K562 (cell line): ENCODE results near the gene HMGN1. TPM values are rescaled to one million over a fixed set of nuclear protein-coding genes. Genes with fewer than 3 reads are reported as not detected.
A peak's percentile ranks its signal among the peaks of the same experiment; 100 is the strongest.

ENCODE experiments used
- ATAC-seq: fragments of 200-7000 bp; cut with Tn5 transposase; 3 replicates; pipeline ENCODE4 v1.9.1; 2020; ENCODE audit warnings: moderate library complexity
- BruUV-seq: library from RNA; stranded (reverse); fragments of 400-500 nt; replicated peaks from 2 replicates; lab custom pipeline; 2021; lab: Mats Ljungman, UMichigan
- CTCF ChIA-PET: fragments of 300-600 bp; formaldehyde crosslinking; extraction: SDS; loops from one replicate; lab custom pipeline; 2021; ENCODE audit warnings: low intra/inter-chr PET ratio; lab: Yijun Ruan, JAX
- POLR2A ChIA-PET: fragments of 300-600, 350-650 bp; sonication (Branson Sonifier 250); formaldehyde crosslinking; extraction: SDS; loops from one replicate; lab custom pipeline; 2021; ENCODE audit warnings: antibody characterized with exemption, inconsistent platforms; lab: Yijun Ruan, JAX
- DNase-seq, 4 experiments: peaks; one replicate each; pipeline versions ENCODE4 v3.0.0 to v3.0.0-alpha.2; 2011 to 2018; ENCODE audit warnings: low spot score in 3 of 4, mixed read lengths in 3 of 4; ENCODE audit errors: extremely low read depth in 1 of 4
- FAIRE-seq: peaks from 2 replicates; lab custom pipeline; 2011; peaks lifted over from hg19 to GRCh38; lab: Jason Lieb, UNC
- H2AFZ ChIP-seq: 2 replicates; pipeline ENCODE4 v1.6.0; 2011; ENCODE audit warnings: low read depth, low read length, control low read depth, inconsistent platforms
- H3K27ac ChIP-seq: fragments of 200-600 bp; 3 replicates; pipeline ENCODE4 v1.8.0; 2011; ENCODE audit warnings: low read depth, mild to moderate bottlenecking, control low read depth, inconsistent platforms, low read length, moderate library complexity, mixed read lengths; ENCODE audit errors: extremely low read depth
- H3K27me3 ChIP-seq, 2 experiments: fragments of 300-600 bp in 1 of 2; 2 replicates in 1 of 2; 3 replicates in 1 of 2; pipeline versions ENCODE4 v1.6.0 to v1.8.0; 2011; ENCODE audit warnings: inconsistent platforms in 2 of 2, low read length in 2 of 2, mild to moderate bottlenecking in 1 of 2, mixed read lengths in 1 of 2, moderate library complexity in 1 of 2; ENCODE audit not compliant: control insufficient read depth in 2 of 2, insufficient read depth in 2 of 2
- H3K36me3 ChIP-seq: fragments of 300-600 bp; 3 replicates; pipeline ENCODE4 v1.8.0; 2011; ENCODE audit warnings: mild to moderate bottlenecking, low read length, inconsistent platforms; ENCODE audit not compliant: control insufficient read depth, insufficient read depth
- H3K4me1 ChIP-seq, 2 experiments: fragments of 200-600 bp in 1 of 2; replicated peaks in 1 of 2; 2 replicates in 1 of 2; 3 replicates in 1 of 2; pipeline versions ENCODE4 v1.5.1 to v1.8.0; 2011; ENCODE audit warnings: inconsistent platforms in 2 of 2, low read length in 2 of 2, mild to moderate bottlenecking in 1 of 2, mixed read lengths in 1 of 2, moderate library complexity in 1 of 2; ENCODE audit not compliant: control insufficient read depth in 2 of 2, insufficient read depth in 2 of 2
- H3K4me2 ChIP-seq: 2 replicates; pipeline ENCODE4 v1.6.1; 2011; ENCODE audit warnings: low read length, control low read depth, inconsistent platforms, mixed read lengths; ENCODE audit not compliant: insufficient read depth
- H3K4me3 ChIP-seq: fragments of 200-600 bp; sonication (generic), shearing (Covaris generic); 2 replicates; pipeline ENCODE4 v1.5.1; 2016; ENCODE audit warnings: control low read depth, inconsistent platforms
- H3K79me2 ChIP-seq: fragments of 200-600 bp; 3 replicates; pipeline ENCODE4 v1.8.0; 2011; ENCODE audit warnings: low read length, inconsistent platforms; ENCODE audit not compliant: control insufficient read depth, insufficient read depth
- H3K9ac ChIP-seq, 2 experiments: 2 replicates each; pipeline versions ENCODE4 v1.6.0 to v1.6.1; 2011; ENCODE audit warnings: low read depth in 2 of 2, low read length in 2 of 2, control low read depth in 1 of 2, inconsistent platforms in 1 of 2, mild to moderate bottlenecking in 1 of 2, mixed read lengths in 1 of 2; ENCODE audit not compliant: insufficient read depth in 1 of 2
- H3K9me1 ChIP-seq: one replicate; pipeline ENCODE4 v1.6.0; 2011; ENCODE audit warnings: inconsistent platforms, mild to moderate bottlenecking, low read length, moderate library complexity; ENCODE audit not compliant: control insufficient read depth, insufficient read depth
- H3K9me3 ChIP-seq: replicated peaks from 2 replicates; pipeline ENCODE4 v1.5.1; 2011; ENCODE audit warnings: low read depth, low read length, inconsistent platforms; ENCODE audit not compliant: control insufficient read depth, insufficient read depth
- H4K20me1 ChIP-seq: replicated peaks from 2 replicates; pipeline ENCODE4 v1.6.1; 2011; ENCODE audit warnings: low read length, inconsistent platforms, mixed read lengths; ENCODE audit not compliant: control insufficient read depth, insufficient read depth
- MEIS2 ChIP-seq: fragments of 450-650 bp; IDR thresholded peaks from 2 replicates; pipeline ENCODE4 v1.6.1; 2014; ENCODE audit warnings: mild to moderate bottlenecking; ENCODE audit not compliant: partially characterized antibody
- PKNOX1 ChIP-seq: fragments of 450-650 bp; IDR thresholded peaks from 2 replicates; pipeline ENCODE4 v1.6.1; 2016
- SMAD2 ChIP-seq: fragments of 150-350 bp; IDR thresholded peaks from 2 replicates; pipeline ENCODE4 v1.6.1; 2014; ENCODE audit warnings: low read depth, mild to moderate bottlenecking, low read length
- ZNF780A ChIP-seq: fragments of 250-450 bp; sonication (Bioruptor Pico); IDR thresholded peaks from 2 replicates; pipeline ENCODE4 v1.5.0; 2021; ENCODE audit warnings: mild to moderate bottlenecking
- ZSCAN29 ChIP-seq: fragments of 450-650 bp; IDR thresholded peaks from 2 replicates; pipeline ENCODE4 v1.6.1; 2017
- WGBS: fragments of 100-300 bp; shearing (Covaris generic); methylation state at CpG from one replicate; pipeline ENCODE4 v1.1.6; 2016; ENCODE audit warnings: low coverage, mixed read lengths; ENCODE audit not compliant: insufficient coverage; ENCODE audit errors: missing lambda C conversion rate; 5-methylcytosine and 5-hydroxymethylcytosine counted together
- in situ Hi-C: fragments of 300-500 bp; cut with MboI; formaldehyde crosslinking; loops from 4 replicates; pipeline ENCODE4 v1.15.0; 2018; ENCODE audit warnings: inconsistent platforms, mixed read lengths
- intact Hi-C: fragments of 100-400 bp; cut with micrococcal nuclease; formaldehyde crosslinking; loops from 2 replicates; pipeline ENCODE4 v1.14.2; 2022
- polyA plus RNA-seq, 8 experiments: library from polyadenylated mRNA; depleted of rRNA in 4 of 8; stranded (reverse) in 5 of 8; unstranded in 3 of 8; fragments of >200 nt; fragmentation: Nextera tagmentation in 2 of 8; fragmentation: Illumina TruSeq in 1 of 8; extraction: Ambion mirVana in 2 of 8; extraction: Trizol in 1 of 8; gene quantifications; 2 replicates each; pipeline versions ENCODE4 v1.2.1 to v1.2.3, GENCODE V29; 2011 to 2014; ENCODE audit warnings: inconsistent platforms in 1 of 8, missing spikeins in 1 of 8
- total RNA-seq, 7 experiments: library from RNA; depleted of rRNA in 6 of 7; stranded (reverse); fragments of >200 nt in 6 of 7; fragmentation: Illumina TruSeq in 2 of 7; extraction: Trizol in 2 of 7; gene quantifications; 2 replicates each; pipeline versions ENCODE4 v1.2.1 to v1.2.3, GENCODE V29; 2011 to 2021; ENCODE audit warnings: low replicate concordance in 1 of 7
- TF ChIP-seq, protein P1 (sequence below): sonication (generic); formaldehyde crosslinking; IDR thresholded peaks from 2 replicates; pipeline ENCODE4 v1.8.0; 2022; ENCODE audit warnings: mild to moderate bottlenecking, missing genetic modification reagents

The HMGN1 gene
- total and polyA plus RNA-seq, 9 of the 15 experiments (the other 6 are each of a cell fraction or from before 2014, with no cell fraction given) = 124 to 626 (median 498) TPM

- Histone ChIP-seq H3K4me2 (no peak overlapping the region; the same call in 1 of the 2 replicates), H3K27ac (no peak overlapping the region), H3K9ac (no peak overlapping the region), H2AFZ (0 out of 2 replicates have a peak overlapping the region, but pooled peaks have one; percentile 58), H3K27me3 (no peaks in the 10 kb centered on the region), H3K9me1 (no peaks in the 10 kb centered on the region)
- no peak for ATAC-seq
- POLR2A ChIA-PET = interaction anchor here (0.5 to 2.7 kb wide), 7 partner anchors 9 to 1187 kb away, joined by 3 to 24 read pairs (median 4); partner anchors contain the start of gene HMGN1
- in situ Hi-C loops = no loop called here
- no TSS peak for BruUV-seq
- TF ChIP-seq ZNF780A (CRISPR knock-in tag) = no peak
- TF ChIP-seq, protein P1, sequence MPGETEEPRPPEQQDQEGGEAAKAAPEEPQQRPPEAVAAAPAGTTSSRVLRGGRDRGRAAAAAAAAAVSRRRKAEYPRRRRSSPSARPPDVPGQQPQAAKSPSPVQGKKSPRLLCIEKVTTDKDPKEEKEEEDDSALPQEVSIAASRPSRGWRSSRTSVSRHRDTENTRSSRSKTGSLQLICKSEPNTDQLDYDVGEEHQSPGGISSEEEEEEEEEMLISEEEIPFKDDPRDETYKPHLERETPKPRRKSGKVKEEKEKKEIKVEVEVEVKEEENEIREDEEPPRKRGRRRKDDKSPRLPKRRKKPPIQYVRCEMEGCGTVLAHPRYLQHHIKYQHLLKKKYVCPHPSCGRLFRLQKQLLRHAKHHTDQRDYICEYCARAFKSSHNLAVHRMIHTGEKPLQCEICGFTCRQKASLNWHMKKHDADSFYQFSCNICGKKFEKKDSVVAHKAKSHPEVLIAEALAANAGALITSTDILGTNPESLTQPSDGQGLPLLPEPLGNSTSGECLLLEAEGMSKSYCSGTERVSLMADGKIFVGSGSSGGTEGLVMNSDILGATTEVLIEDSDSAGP = 0 out of 2 replicates have a peak, but pooled peaks have one; percentile 38
- TF ChIP-seq MEIS2 = peak; percentile 71
- no peak for TF ChIP-seq SMAD2
- peak; percentile 63; the same call in 1 of the 2 replicates for TF ChIP-seq PKNOX1
- TF ChIP-seq ZSCAN29 = no peak
- TF ChIP-seq, all 486 proteins: peak for 3
- no peaks in the 10 kb centered on the region for H3K9me3 ChIP-seq
- H3K79me2 ChIP-seq = no peaks in the 10 kb centered on the region
- H3K4me3 ChIP-seq = no peak overlapping the region
- FAIRE-seq (no peak), DNase-seq (no peak)
- intact Hi-C loops = no loop called here
- 59% methylated on average over 3 of the region's 3 CpGs for WGBS
- no peaks in the 10 kb centered on the region for H4K20me1 ChIP-seq
- H3K36me3 ChIP-seq = no peaks in the 10 kb centered on the region
- peaks cover 0 to 20% of the 10 kb centered on the region in 2 experiments; a peak in 3 of 5 replicates for H3K4me1 ChIP-seq
- CTCF ChIA-PET = no interaction called here
These were observed 13.8 kb upstream of the HMGN1 start for GRCh38 chr21:39362733-39363132.
